ENCODE measurements around the gene CDT1. TPM values are rescaled to one million over a fixed set of nuclear protein-coding genes. Genes with fewer than 3 reads are reported as not detected.

CDT1 gene
- total RNA-seq, 1 experiment from 2014 or later, result 43.0 TPM

- CTCF ChIA-PET, result no interaction called here
- POLR2A ChIA-PET (ENCODE audit: unreplicated experiment), result interaction anchor here (0.6 kb wide), 1 partner anchor 347 kb away, joined by 3 read pairs; no protein-coding TSS in a partner anchor
- no peak overlapping the region for H3K4me2 ChIP-seq (ENCODE audit: low read length)
- no peaks in the 10 kb centered on the region for H3K27me3 ChIP-seq (ENCODE audit: low read length)
- no peak for TF ChIP-seq CTCF (conservative IDR thresholded peaks at IDR 0.05; ENCODE audit: low read depth, low read length)
- TF ChIP-seq EZH2phosphoT487 (IDR thresholded peaks at IDR 0.05; ENCODE audit: borderline replicate concordance, low read length), result no peak
- no peak for TF ChIP-seq EZH2 (IDR thresholded peaks at IDR 0.05; ENCODE audit: low read length, unreplicated experiment)
- H3K79me2 ChIP-seq (ENCODE audit: low read length), result no peaks in the 10 kb centered on the region
- no peaks in the 10 kb centered on the region for H3K36me3 ChIP-seq (ENCODE audit: low read depth, low read length)
- DNase-seq (no peak), ATAC-seq (no peak)
- H2AFZ ChIP-seq (ENCODE audit: low read length), result no peak overlapping the region
- intact Hi-C loops (cut with micrococcal nuclease), result loop anchor here (10.0 kb wide), 1 partner anchor 346 kb away; no protein-coding TSS in a partner anchor
- no peaks in the 10 kb centered on the region for H4K20me1 ChIP-seq (ENCODE audit: low read length)
- H3F3A ChIP-seq (ENCODE audit: low read length, unreplicated experiment), result no peaks in the 10 kb centered on the region
- no peaks in the 10 kb centered on the region for H3K4me1 ChIP-seq (ENCODE audit: insufficient read depth, low read length)
- no peak overlapping the region for H3K9ac ChIP-seq (ENCODE audit: low read length)
- BruUV-seq (replicated peaks), result no TSS peak
- H3K4me3 ChIP-seq (ENCODE audit: low read length), result no peak overlapping the region
- H3K9me2 ChIP-seq (replicated peaks; ENCODE audit: low read length), result no peaks in the 10 kb centered on the region
- no peak overlapping the region for H3K27ac ChIP-seq (ENCODE audit: low read length)
- H3K9me3 ChIP-seq (ENCODE audit: low read length), result no peaks in the 10 kb centered on the region
Observed at GRCh38 chr16:88818575-88818874, 14.9 kb downstream of the CDT1 start.

DNA sequence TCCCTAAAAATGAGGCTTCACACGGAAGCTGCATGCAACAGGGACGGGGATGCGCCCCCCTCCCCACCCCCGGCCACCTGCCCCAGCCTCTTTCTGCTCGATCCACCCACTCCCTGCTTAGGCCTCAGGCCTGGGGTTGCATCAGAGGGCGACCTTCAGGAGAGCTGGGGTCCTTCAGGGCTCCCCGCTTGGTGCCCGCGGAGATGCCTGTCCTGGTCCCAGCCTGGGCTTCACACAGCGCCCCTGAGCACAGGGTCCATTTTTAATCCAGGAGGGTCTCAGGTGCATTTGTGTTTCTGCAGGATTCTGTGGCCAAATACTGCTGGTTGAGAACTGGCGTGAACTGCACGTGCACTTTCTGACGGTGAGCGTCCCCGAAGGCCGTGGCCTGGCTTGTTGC, 15.5 kb downstream of the CDT1 start:
- TF ChIP-seq EZH2phosphoT487 (IDR thresholded peaks at IDR 0.05; ENCODE audit: borderline replicate concordance, low read length) (no peak), CTCF (conservative IDR thresholded peaks at IDR 0.05; ENCODE audit: low read depth, low read length) (no peak), EZH2 (IDR thresholded peaks at IDR 0.05; ENCODE audit: low read length, unreplicated experiment) (no peak)
- Histone ChIP-seq H3K36me3 (ENCODE audit: low read depth, low read length) (no peaks in the 10 kb centered on the region), H3K27me3 (ENCODE audit: low read length) (no peaks in the 10 kb centered on the region), H3F3A (ENCODE audit: low read length, unreplicated experiment) (no peaks in the 10 kb centered on the region), H2AFZ (ENCODE audit: low read length) (no peak overlapping the region), H3K4me2 (ENCODE audit: low read length) (no peak overlapping the region), H3K9ac (ENCODE audit: low read length) (no peak overlapping the region), H3K79me2 (ENCODE audit: low read length) (no peaks in the 10 kb centered on the region), H3K9me2 (replicated peaks; ENCODE audit: low read length) (no peaks in the 10 kb centered on the region), H3K4me1 (ENCODE audit: insufficient read depth, low read length) (no peaks in the 10 kb centered on the region), H3K27ac (ENCODE audit: low read length) (no peak overlapping the region), H3K9me3 (ENCODE audit: low read length) (no peaks in the 10 kb centered on the region), H3K4me3 (ENCODE audit: low read length) (no peak overlapping the region), H4K20me1 (ENCODE audit: low read length) (no peaks in the 10 kb centered on the region)
- DNase-seq (no peak), ATAC-seq (no peak)
- intact Hi-C loops (cut with micrococcal nuclease), result loop anchor here (10.0 kb wide), 1 partner anchor 346 kb away; no protein-coding TSS in a partner anchor
- BruUV-seq (replicated peaks), result no TSS peak
- ChIA-PET CTCF (no interaction called here), POLR2A (ENCODE audit: unreplicated experiment) (no interaction called here)

DNA sequence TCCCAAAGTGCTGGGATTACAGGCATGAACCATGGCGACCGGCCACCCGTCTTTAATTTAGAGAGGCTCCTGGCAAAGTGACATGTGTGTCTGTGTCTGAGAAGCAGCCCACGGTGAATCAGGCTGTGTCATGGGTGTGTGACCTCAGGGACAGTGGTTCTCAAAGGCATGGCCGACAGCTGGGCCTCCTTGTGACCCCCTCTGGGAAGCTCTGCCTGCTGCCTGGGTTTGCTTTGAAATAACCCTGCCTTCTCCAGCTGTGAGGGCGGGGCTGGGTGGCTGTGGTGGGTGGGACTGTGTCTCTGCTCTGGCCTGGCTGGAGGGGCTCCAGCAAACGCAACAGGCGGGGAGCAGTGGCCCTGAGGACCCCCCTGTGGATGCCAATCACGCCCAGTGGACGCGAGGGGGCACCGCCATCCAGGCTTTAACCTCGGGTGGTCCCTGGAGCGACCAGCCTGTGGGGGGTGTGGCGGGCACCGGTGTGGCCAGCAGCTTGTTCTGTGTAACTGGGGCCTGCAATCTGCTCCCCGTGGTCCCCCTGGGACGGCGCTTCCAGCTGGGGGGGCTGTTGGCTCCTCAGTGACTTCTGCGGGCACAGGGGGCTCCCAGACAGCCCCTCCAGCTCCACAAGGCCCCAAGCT, 16.9 kb downstream of the CDT1 start:
- no peaks in the 10 kb centered on the region for H3K9me3 ChIP-seq (ENCODE audit: low read length)
- no peaks in the 10 kb centered on the region for H3K27me3 ChIP-seq (ENCODE audit: low read length)
- H3K79me2 ChIP-seq (ENCODE audit: low read length), result no peaks in the 10 kb centered on the region
- no peak overlapping the region for H3K9ac ChIP-seq (ENCODE audit: low read length)
- H3K4me3 ChIP-seq (ENCODE audit: low read length), result no peak overlapping the region
- H3K4me1 ChIP-seq (ENCODE audit: insufficient read depth, low read length), result no peaks in the 10 kb centered on the region
- ChIA-PET POLR2A (ENCODE audit: unreplicated experiment) (no interaction called here), CTCF (no interaction called here)
- no peaks in the 10 kb centered on the region for H3K36me3 ChIP-seq (ENCODE audit: low read depth, low read length)
- BruUV-seq (replicated peaks), result no TSS peak
- H3K4me2 ChIP-seq (ENCODE audit: low read length), result no peak overlapping the region
- ATAC-seq (no peak), DNase-seq (no peak)
- no peak overlapping the region for H2AFZ ChIP-seq (ENCODE audit: low read length)
- TF ChIP-seq EZH2phosphoT487 (IDR thresholded peaks at IDR 0.05; ENCODE audit: borderline replicate concordance, low read length) (no peak), CTCF (conservative IDR thresholded peaks at IDR 0.05; ENCODE audit: low read depth, low read length) (no peak), EZH2 (IDR thresholded peaks at IDR 0.05; ENCODE audit: low read length, unreplicated experiment) (no peak)
- intact Hi-C loops (cut with micrococcal nuclease), result no loop called here
- no peaks in the 10 kb centered on the region for H3K9me2 ChIP-seq (replicated peaks; ENCODE audit: low read length)
- no peak overlapping the region for H3K27ac ChIP-seq (ENCODE audit: low read length)
- no peaks in the 10 kb centered on the region for H3F3A ChIP-seq (ENCODE audit: low read length, unreplicated experiment)
- no peaks in the 10 kb centered on the region for H4K20me1 ChIP-seq (ENCODE audit: low read length)

Measured in PC-3 (cell line).